Activated CD4-positive, alpha-beta T cell treated with anti-CD3 and anti-CD28 coated beads for 36 hours (primary cell): ENCODE data around the gene MSX1. TPM values are rescaled to one million over a fixed set of nuclear protein-coding genes. Genes with fewer than 3 reads are reported as not detected.

ENCODE experiments used
- ATAC-seq: fragments of 200-7000 bp; cut with Tn5 transposase; one replicate; pipeline ENCODE4 v1.10.0; 2021; ENCODE audit warnings: mild to moderate bottlenecking, moderate library complexity
- CTCF ChIA-PET: fragments of 350-600 bp; sonication (Branson Sonifier 250); formaldehyde crosslinking; loops from one replicate; lab custom pipeline; 2021; ENCODE audit warnings: antibody characterized with exemption; lab: Charles Lee
- POLR2A ChIA-PET: fragments of 350-600 bp; sonication (Branson Sonifier 250); formaldehyde crosslinking; loops from one replicate; lab custom pipeline; 2021; ENCODE audit warnings: antibody characterized with exemption, inconsistent platforms; lab: Charles Lee
- DNase-seq: peaks from one replicate; pipeline ENCODE4 v3.0.0-alpha.2; 2020
- H3K27ac Mint-ChIP-seq: one replicate; pipeline ENCODE4 v1.8.0; 2021; ENCODE audit warnings: mixed read lengths
- H3K27me3 Mint-ChIP-seq: one replicate; pipeline ENCODE4 v1.8.0; 2021; ENCODE audit warnings: mixed read lengths
- H3K36me3 Mint-ChIP-seq: one replicate; pipeline ENCODE4 v1.8.0; 2021; ENCODE audit warnings: low read depth, mixed read lengths
- H3K4me1 Mint-ChIP-seq: one replicate; pipeline ENCODE4 v1.8.0; 2021; ENCODE audit warnings: mixed read lengths
- H3K4me3 Mint-ChIP-seq: one replicate; pipeline ENCODE4 v1.8.0; 2021; ENCODE audit warnings: mild to moderate bottlenecking, moderate library complexity, mixed read lengths
- H3K9me3 Mint-ChIP-seq: one replicate; pipeline ENCODE4 v1.8.0; 2021; ENCODE audit warnings: low read depth, mixed read lengths
- intact Hi-C, 2 experiments: fragments of 100-400 bp; cut with DNase I in 1 of 2; cut with micrococcal nuclease in 1 of 2; formaldehyde crosslinking; loops; one replicate each; pipeline versions ENCODE4 v1.14.2 to v1.15.1; 2022 to 2024; cut with DNase I, micrococcal nuclease
- total RNA-seq, 2 experiments: library from RNA; stranded (reverse); gene quantifications; one replicate each; pipeline ENCODE4 v1.2.3, GENCODE V29; 2021

MSX1 gene
- total RNA-seq, 2 experiments from 2014 or later: 0.09 TPM; not detected in 1

- H3K9me3 Mint-ChIP-seq: no peaks in the 10 kb centered on the region
- peaks cover 27% of the 10 kb centered on the region for H3K27me3 Mint-ChIP-seq
- ATAC-seq (peak; percentile 58), DNase-seq (no peak)
- H3K27ac Mint-ChIP-seq: no peak overlapping the region
- ChIA-PET CTCF (no interaction called here), POLR2A (no interaction called here)
- H3K36me3 Mint-ChIP-seq: no peaks in the 10 kb centered on the region
- H3K4me1 Mint-ChIP-seq: no peaks in the 10 kb centered on the region
- H3K4me3 Mint-ChIP-seq: no peak overlapping the region
- intact Hi-C loops: no loop called here
These were observed 16.7 kb upstream of the MSX1 start for GRCh38 chr4:4842476-4843441.

- no peaks in the 10 kb centered on the region for H3K36me3 Mint-ChIP-seq
- ATAC-seq (no peak), DNase-seq (no peak)
- no peak overlapping the region for H3K4me3 Mint-ChIP-seq
- no peak overlapping the region for H3K27ac Mint-ChIP-seq
- ChIA-PET POLR2A (no interaction called here), CTCF (no interaction called here)
- H3K9me3 Mint-ChIP-seq: no peaks in the 10 kb centered on the region
- no peaks in the 10 kb centered on the region for H3K4me1 Mint-ChIP-seq
- intact Hi-C loops: no loop called here
- peaks cover 33% of the 10 kb centered on the region for H3K27me3 Mint-ChIP-seq
These were observed 15.7 kb upstream of the MSX1 start for GRCh38 chr4:4843635-4844291.

GRCh38 chr4:4845027-4845426 is 14.4 kb upstream of the MSX1 start:
- Mint-ChIP-seq H3K27ac (no peak overlapping the region), H3K36me3 (no peaks in the 10 kb centered on the region), H3K27me3 (peaks cover 29% of the 10 kb centered on the region), H3K9me3 (no peaks in the 10 kb centered on the region), H3K4me1 (no peaks in the 10 kb centered on the region), H3K4me3 (no peak overlapping the region)
- ChIA-PET CTCF (no interaction called here), POLR2A (no interaction called here)
- no peak for DNase-seq
- intact Hi-C loops: no loop called here
- ATAC-seq: no peak

- H3K4me1 Mint-ChIP-seq: no peaks in the 10 kb centered on the region
- H3K27me3 Mint-ChIP-seq: peaks cover 34% of the 10 kb centered on the region
- ATAC-seq (no peak), DNase-seq (no peak)
- H3K27ac Mint-ChIP-seq: no peak overlapping the region
- intact Hi-C loops: no loop called here
- H3K9me3 Mint-ChIP-seq: no peaks in the 10 kb centered on the region
- no peak overlapping the region for H3K4me3 Mint-ChIP-seq
- POLR2A ChIA-PET: no interaction called here
- CTCF ChIA-PET: no interaction called here
- no peaks in the 10 kb centered on the region for H3K36me3 Mint-ChIP-seq
These were observed 12.5 kb upstream of the MSX1 start for GRCh38 chr4:4847011-4847410.

GRCh38 chr4:4848540-4848939 is 10.9 kb upstream of the MSX1 start:
- peaks cover 40% of the 10 kb centered on the region for H3K27me3 Mint-ChIP-seq

GRCh38 chr4:4849106-4849505 is 10.4 kb upstream of the MSX1 start:
- no peak overlapping the region for H3K27ac Mint-ChIP-seq
- peaks cover 14% of the 10 kb centered on the region for H3K4me1 Mint-ChIP-seq
- DNase-seq (no peak), ATAC-seq (no peak)
- ChIA-PET CTCF (no interaction called here), POLR2A (no interaction called here)
- H3K36me3 Mint-ChIP-seq: no peaks in the 10 kb centered on the region
- H3K4me3 Mint-ChIP-seq: no peak overlapping the region
- H3K27me3 Mint-ChIP-seq: peaks cover 43% of the 10 kb centered on the region
- intact Hi-C loops: no loop called here
- H3K9me3 Mint-ChIP-seq: no peaks in the 10 kb centered on the region

More at GRCh38 chr4:4848540-4848939, 10.9 kb upstream of the MSX1 start:
- intact Hi-C loops: no loop called here
- ChIA-PET POLR2A (no interaction called here), CTCF (no interaction called here)
- Mint-ChIP-seq H3K9me3 (no peaks in the 10 kb centered on the region), H3K27ac (no peak overlapping the region), H3K4me1 (peaks cover 12% of the 10 kb centered on the region), H3K36me3 (no peaks in the 10 kb centered on the region), H3K4me3 (no peak overlapping the region)
- ATAC-seq: no peak
- DNase-seq: no peak

GRCh38 chr4:4849524-4850193 is 9.8 kb upstream of the MSX1 start:
- no peaks in the 10 kb centered on the region for H3K36me3 Mint-ChIP-seq
- DNase-seq: no peak
- peaks cover 14% of the 10 kb centered on the region for H3K4me1 Mint-ChIP-seq
- ChIA-PET POLR2A (no interaction called here), CTCF (no interaction called here)
- no peaks in the 10 kb centered on the region for H3K9me3 Mint-ChIP-seq
- no peak overlapping the region for H3K4me3 Mint-ChIP-seq
- H3K27me3 Mint-ChIP-seq: peaks cover 44% of the 10 kb centered on the region
- intact Hi-C loops: no loop called here
- no peak overlapping the region for H3K27ac Mint-ChIP-seq
- ATAC-seq: no peak

GRCh38 chr4:4851081-4851480 is 8.4 kb upstream of the MSX1 start:
- Mint-ChIP-seq H3K27me3 (peaks cover 47% of the 10 kb centered on the region), H3K4me1 (peaks cover 20% of the 10 kb centered on the region), H3K27ac (no peak overlapping the region), H3K9me3 (no peaks in the 10 kb centered on the region), H3K4me3 (no peak overlapping the region), H3K36me3 (no peaks in the 10 kb centered on the region)
- ChIA-PET CTCF (no interaction called here), POLR2A (no interaction called here)
- DNase-seq: no peak
- ATAC-seq: no peak
- intact Hi-C loops: no loop called here

GRCh38 chr4:4851906-4852305 is 7.6 kb upstream of the MSX1 start:
- Mint-ChIP-seq H3K4me1 (peaks cover 25% of the 10 kb centered on the region), H3K9me3 (no peaks in the 10 kb centered on the region), H3K4me3 (no peak overlapping the region), H3K27me3 (peaks cover 47% of the 10 kb centered on the region), H3K27ac (no peak overlapping the region), H3K36me3 (no peaks in the 10 kb centered on the region)
- ChIA-PET CTCF (no interaction called here), POLR2A (no interaction called here)
- intact Hi-C loops: loop anchor here in 1 of 2 experiments (2.0 kb wide), 1 partner anchor 15 kb away; no protein-coding TSS in a partner anchor
- ATAC-seq (no peak), DNase-seq (no peak)

GRCh38 chr4:4852591-4853362 is 6.7 kb upstream of the MSX1 start:
- Mint-ChIP-seq H3K4me1 (peaks cover 31% of the 10 kb centered on the region), H3K27me3 (peaks cover 53% of the 10 kb centered on the region), H3K36me3 (no peaks in the 10 kb centered on the region), H3K4me3 (peak overlapping the region; percentile 58), H3K27ac (no peak overlapping the region), H3K9me3 (no peaks in the 10 kb centered on the region)
- intact Hi-C loops: loop anchor here in 1 of 2 experiments (2.0 kb wide), 1 partner anchor 14 kb away; no protein-coding TSS in a partner anchor
- ChIA-PET CTCF (interaction anchor here (0.5 to 0.7 kb wide), 4 partner anchors 25 to 365 kb away, joined by 3 read pairs; no protein-coding TSS in a partner anchor), POLR2A (no interaction called here)
- ATAC-seq (peak; percentile 70), DNase-seq (peak; percentile 64)

GRCh38 chr4:4853371-4853823 is 6.1 kb upstream of the MSX1 start:
- no peak for ATAC-seq
- ChIA-PET POLR2A (no interaction called here), CTCF (interaction anchor here (0.6 kb wide), 1 partner anchor 24 kb away, joined by 3 read pairs; no protein-coding TSS in a partner anchor)
- Mint-ChIP-seq H3K4me1 (peaks cover 31% of the 10 kb centered on the region), H3K27ac (no peak overlapping the region), H3K36me3 (no peaks in the 10 kb centered on the region), H3K9me3 (no peaks in the 10 kb centered on the region), H3K27me3 (peaks cover 54% of the 10 kb centered on the region), H3K4me3 (peak overlapping the region; percentile 58)
- intact Hi-C loops: loop anchor here in 1 of 2 experiments (2.0 kb wide), 1 partner anchor 13 kb away; no protein-coding TSS in a partner anchor
- no peak for DNase-seq
